GM12878 (cell line): ENCODE measurements around the gene ATP2A1. TPM values are rescaled to one million over a fixed set of nuclear protein-coding genes. Genes with fewer than 3 reads are reported as not detected.

Experiments used
- ATAC-seq: fragments of 200-7000 bp; cut with Tn5 transposase; 3 replicates; pipeline ENCODE4 v1.9.1; 2020; ENCODE audit warnings: mild to moderate bottlenecking, moderate library complexity
- BruUV-seq: library from RNA; stranded (reverse); fragments of 400-500 nt; replicated peaks from 2 replicates; lab custom pipeline; 2021; lab: Mats Ljungman, UMichigan
- CTCF ChIA-PET: fragments of 300-600 bp; sonication (Branson Sonifier 250); formaldehyde crosslinking; extraction: SDS; loops from one replicate; lab custom pipeline; 2021; ENCODE audit warnings: inconsistent platforms; lab: Yijun Ruan, JAX
- POLR2A ChIA-PET: fragments of 350-600 bp; formaldehyde crosslinking; extraction: SDS; loops from one replicate; lab custom pipeline; 2021; ENCODE audit warnings: inconsistent platforms; lab: Charles Lee
- RAD21 ChIA-PET: fragments of 300-600 bp; sonication (Branson Sonifier 250); formaldehyde crosslinking; loops from one replicate; lab custom pipeline; 2023; ENCODE audit warnings: antibody characterized with exemption; ENCODE audit not compliant: unreplicated experiment; lab: Charles Lee
- SMC1A ChIA-PET: fragments of 300-600 bp; sonication (Branson Sonifier 250); formaldehyde crosslinking; loops from one replicate; lab custom pipeline; 2023; ENCODE audit not compliant: unreplicated experiment, uncharacterized antibody; lab: Charles Lee
- DNase-seq: peaks from one replicate; pipeline ENCODE4 v3.0.0-alpha.2; 2011; ENCODE audit warnings: low read depth, low spot score
- FAIRE-seq: peaks from 3 replicates; lab custom pipeline; 2011; peaks lifted over from hg19 to GRCh38; lab: Jason Lieb, UNC
- H2AFZ ChIP-seq: 2 replicates; pipeline ENCODE4 v1.6.0; 2011; ENCODE audit warnings: low read depth, low read length, control low read depth; ENCODE audit not compliant: control insufficient read depth
- H3K27ac ChIP-seq: 2 replicates; pipeline ENCODE4 v1.5.1; 2011; ENCODE audit warnings: control low read depth; ENCODE audit not compliant: control insufficient read depth, insufficient read depth
- H3K27me3 ChIP-seq, 2 experiments: replicated peaks in 1 of 2; 2 replicates each; pipeline versions ENCODE4 v1.6.0 to v1.6.1; 2011; ENCODE audit warnings: low read length in 1 of 2; ENCODE audit not compliant: control insufficient read depth in 2 of 2, insufficient read depth in 2 of 2
- H3K36me3 ChIP-seq, 2 experiments: 2 replicates each; pipeline ENCODE4 v1.5.1; 2011; ENCODE audit warnings: low read length in 1 of 2; ENCODE audit not compliant: control insufficient read depth in 2 of 2, insufficient read depth in 2 of 2
- H3K4me1 ChIP-seq: 2 replicates; pipeline ENCODE4 v1.6.1; 2011; ENCODE audit warnings: mild to moderate bottlenecking, low read length, moderate library complexity, mixed read lengths; ENCODE audit not compliant: control insufficient read depth, insufficient read depth
- H3K4me2 ChIP-seq: 2 replicates; pipeline ENCODE4 v1.6.0; 2011; ENCODE audit warnings: control low read depth; ENCODE audit not compliant: control insufficient read depth, insufficient read depth
- H3K4me3 ChIP-seq: fragments of 200-600 bp; sonication (generic); 2 replicates; pipeline ENCODE4 v1.5.1; 2016
- H3K79me2 ChIP-seq: 2 replicates; pipeline ENCODE4 v1.6.0; 2011; ENCODE audit warnings: low read length; ENCODE audit not compliant: control insufficient read depth, insufficient read depth
- H3K9ac ChIP-seq: 2 replicates; pipeline ENCODE4 v1.8.0; 2011; ENCODE audit warnings: low read length, control low read depth, mixed read lengths; ENCODE audit not compliant: control insufficient read depth, insufficient read depth
- H3K9me3 ChIP-seq: replicated peaks from 3 replicates; pipeline ENCODE4 v1.5.1; 2011; ENCODE audit warnings: mild to moderate bottlenecking, low read length; ENCODE audit not compliant: control insufficient read depth, insufficient read depth
- H4K20me1 ChIP-seq: 2 replicates; pipeline ENCODE4 v1.6.0; 2011; ENCODE audit not compliant: control insufficient read depth, insufficient read depth
- BCL3 ChIP-seq: IDR thresholded peaks from 2 replicates; pipeline ENCODE4 v1.6.1; 2011; ENCODE audit warnings: borderline replicate concordance, low read depth, mild to moderate bottlenecking, moderate library complexity, low read length; ENCODE audit not compliant: insufficient read depth, poor library complexity, severe bottlenecking
- CREB1 ChIP-seq: IDR thresholded peaks from 2 replicates; pipeline ENCODE4 v1.6.1; 2012; ENCODE audit warnings: low read depth, mild to moderate bottlenecking, inconsistent platforms
- ELK1 ChIP-seq: IDR thresholded peaks from 2 replicates; pipeline ENCODE4 v1.6.1; 2012; ENCODE audit warnings: low read depth, low read length, improper control_type of control experiment
- EZH2 ChIP-seq: IDR thresholded peaks from 2 replicates; pipeline ENCODE4 v1.6.1; 2012; ENCODE audit warnings: low read depth, mild to moderate bottlenecking, control low read depth, inconsistent platforms, low read length, borderline replicate concordance; ENCODE audit not compliant: control insufficient read depth
- IRF5 ChIP-seq: fragments of 450-650 bp; IDR thresholded peaks from 2 replicates; pipeline ENCODE4 v1.6.1; 2017; ENCODE audit warnings: borderline replicate concordance
- JUNB ChIP-seq: IDR thresholded peaks from 2 replicates; pipeline ENCODE4 v1.6.1; 2016; ENCODE audit warnings: antibody characterized with exemption, mild to moderate bottlenecking
- KLF5 ChIP-seq: fragments of 450-650 bp; IDR thresholded peaks from 2 replicates; pipeline ENCODE4 v1.6.1; 2014; ENCODE audit warnings: mild to moderate bottlenecking; ENCODE audit not compliant: partially characterized antibody
- MLLT1 ChIP-seq: fragments of 450-650 bp; IDR thresholded peaks from 2 replicates; pipeline ENCODE4 v1.6.1; 2016; ENCODE audit warnings: mild to moderate bottlenecking
- RUNX3 ChIP-seq: IDR thresholded peaks from 2 replicates; pipeline ENCODE4 v1.6.1; 2012; ENCODE audit warnings: low read length, inconsistent platforms
- SP1 ChIP-seq: IDR thresholded peaks from one replicate; pipeline ENCODE4 v1.6.1; 2011; ENCODE audit warnings: low read depth, low read length
- YBX1 ChIP-seq: fragments of 450-650 bp; IDR thresholded peaks from 2 replicates; pipeline ENCODE4 v1.6.1; 2016; ENCODE audit warnings: antibody characterized with exemption
- ZNF24 ChIP-seq: fragments of 450-650 bp; IDR thresholded peaks from 2 replicates; pipeline ENCODE4 v1.6.1; 2017; ENCODE audit warnings: antibody characterized with exemption, mild to moderate bottlenecking
- ZNF592 ChIP-seq: fragments of 450-650 bp; IDR thresholded peaks from 2 replicates; pipeline ENCODE4 v1.6.1; 2017; ENCODE audit warnings: mild to moderate bottlenecking, moderate library complexity
- WGBS: methylation state at CpG from one replicate; pipeline ENCODE4 v1.1.6; 2016; ENCODE audit warnings: low lambda C conversion rate; ENCODE audit not compliant: insufficient replicate concordance, insufficient coverage; ENCODE audit errors: missing lambda C conversion rate; 5-methylcytosine and 5-hydroxymethylcytosine counted together
- in situ Hi-C: fragments of 300-500 bp; cut with MboI; formaldehyde crosslinking; loops from 9 replicates; pipeline ENCODE4 v1.14.3; 2018; ENCODE audit warnings: mixed read lengths
- intact Hi-C: fragments of 100-400 bp; cut with micrococcal nuclease; formaldehyde crosslinking; loops from one replicate; pipeline ENCODE4 v1.14.2; 2022; ENCODE audit not compliant: unreplicated experiment
- polyA plus RNA-seq, 11 experiments: library from polyadenylated mRNA; depleted of rRNA in 4 of 11; unstranded in 6 of 11; stranded (reverse) in 5 of 11; fragments of >200 nt; fragmentation: Nextera tagmentation in 4 of 11; fragmentation: Illumina TruSeq in 1 of 11; extraction: Ambion mirVana in 4 of 11; extraction: Trizol in 1 of 11; gene quantifications; 1 replicate in 1 of 11; 2 replicates in 10 of 11; pipeline versions ENCODE4 v1.2.1 to v1.2.3, GENCODE V29; 2011 to 2016; ENCODE audit warnings: inconsistent platforms in 2 of 11, missing spikeins in 2 of 11, low read depth in 1 of 11
- total RNA-seq, 4 experiments: library from RNA; depleted of rRNA in 3 of 4; stranded (reverse); fragments of >200 nt in 3 of 4; fragmentation: Illumina TruSeq in 1 of 4; extraction: Trizol in 1 of 4; gene quantifications; 2 replicates each; pipeline versions ENCODE4 v1.2.1 to v1.2.3, GENCODE V29; 2013 to 2021

ATP2A1 gene
- total and polyA plus RNA-seq, 10 of the 15 experiments (the other 5 are each of a cell fraction or from before 2014, with no cell fraction given) = 0.13 to 1.7 (median 0.88) TPM

GRCh38 chr16:28904828-28905227, 26.5 kb downstream of the ATP2A1 start (continued):
- TF ChIP-seq IRF5 (no peak), BCL3 (no peak), RUNX3 (no peak), KLF5 (no peak)

- no peak for ATAC-seq
- TF ChIP-seq CREB1 = no peak
- no peak for TF ChIP-seq YBX1
- TF ChIP-seq SP1 = no peak
- no peak for TF ChIP-seq EZH2
- TF ChIP-seq ELK1 = no peak
- TF ChIP-seq ZNF592 = no peak
- no peak for TF ChIP-seq ZNF24
- no peak for TF ChIP-seq MLLT1
- no peak for TF ChIP-seq JUNB
Measured at GRCh38 chr16:28905229-28905754, 27.0 kb downstream of the ATP2A1 start.

More at GRCh38 chr16:28905229-28905754, 27.0 kb downstream of the ATP2A1 start:
- Histone ChIP-seq H3K36me3 (peaks cover 6 to 8% of the 10 kb centered on the region in 2 experiments; a peak in 3 of 4 replicates), H3K4me2 (no peak overlapping the region), H3K4me3 (no peak overlapping the region), H3K27ac (no peak overlapping the region), H3K79me2 (no peaks in the 10 kb centered on the region), H3K9ac (no peak overlapping the region), H3K4me1 (peaks cover under 1% of the 10 kb centered on the region; the same call in 1 of the 2 replicates), H3K9me3 (no peaks in the 10 kb centered on the region), H2AFZ (no peak overlapping the region), H4K20me1 (no peaks in the 10 kb centered on the region), H3K27me3 (no peaks in the 10 kb centered on the region)
- POLR2A ChIA-PET = no interaction called here
- RAD21 ChIA-PET = no interaction called here
- in situ Hi-C loops (no loop called here), intact Hi-C loops (no loop called here)
- BruUV-seq = no TSS peak
- FAIRE-seq (no peak), DNase-seq (no peak)
- SMC1A ChIA-PET = no interaction called here
- CTCF ChIA-PET = no interaction called here
- WGBS = 99% methylated on average over 7 of the region's 9 CpGs
